Activated T-cell treated with anti-CD3 and anti-CD28 coated beads for 24 hours (primary cell): ENCODE measurements around the gene INPP5A.

Experiments used
- DNase-seq: peaks from one replicate; pipeline ENCODE4 v3.0.0-alpha.2; 2020; ENCODE audit warnings: low read depth

Gene INPP5A

DNA sequence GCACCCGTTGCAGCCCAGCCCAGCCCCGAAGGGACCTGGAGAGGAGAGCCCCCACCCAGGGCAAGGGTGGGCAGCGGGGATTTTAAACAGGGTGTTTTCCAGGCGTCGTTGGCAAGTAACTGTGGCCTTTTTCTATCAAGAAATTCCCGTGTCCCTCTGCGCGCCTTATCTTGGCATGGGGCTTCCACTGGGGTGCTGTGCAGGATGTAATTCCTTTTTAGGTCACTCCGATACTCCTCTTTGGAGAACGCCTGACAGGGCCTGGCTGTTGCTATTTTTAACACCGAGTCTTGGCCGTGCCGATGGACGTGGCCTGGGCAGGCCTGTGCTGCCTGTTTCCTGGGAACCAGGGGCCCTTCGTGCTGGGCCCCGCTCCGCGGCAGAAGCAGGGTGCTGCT, 93.8 kb downstream of the INPP5A start:
- DNase-seq = no peak

DNA sequence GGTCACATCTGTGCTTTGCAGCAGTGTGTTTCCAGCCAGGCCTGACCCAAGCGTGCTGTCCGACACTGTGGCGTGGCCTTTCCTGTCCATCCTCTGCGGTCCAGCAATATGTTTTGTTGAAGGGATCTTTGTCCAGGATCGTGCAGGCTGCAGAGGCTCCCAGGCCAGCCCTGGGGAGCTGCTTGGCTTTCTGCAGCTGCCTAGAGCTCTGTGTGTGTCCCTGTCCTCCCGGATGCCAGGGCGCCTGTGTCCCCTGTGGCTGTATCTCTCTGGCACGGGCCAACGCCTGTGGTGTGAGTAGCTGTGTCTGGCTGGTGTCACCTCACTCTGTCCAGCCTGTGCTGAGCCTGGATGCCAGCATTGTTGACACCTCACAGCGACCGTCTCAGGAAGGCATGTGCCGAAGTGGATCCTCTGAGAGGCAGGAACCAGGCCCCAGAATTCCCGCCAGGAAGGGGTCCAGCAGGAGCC, 94.5 kb downstream of the INPP5A start:
- DNase-seq = no peak

DNA sequence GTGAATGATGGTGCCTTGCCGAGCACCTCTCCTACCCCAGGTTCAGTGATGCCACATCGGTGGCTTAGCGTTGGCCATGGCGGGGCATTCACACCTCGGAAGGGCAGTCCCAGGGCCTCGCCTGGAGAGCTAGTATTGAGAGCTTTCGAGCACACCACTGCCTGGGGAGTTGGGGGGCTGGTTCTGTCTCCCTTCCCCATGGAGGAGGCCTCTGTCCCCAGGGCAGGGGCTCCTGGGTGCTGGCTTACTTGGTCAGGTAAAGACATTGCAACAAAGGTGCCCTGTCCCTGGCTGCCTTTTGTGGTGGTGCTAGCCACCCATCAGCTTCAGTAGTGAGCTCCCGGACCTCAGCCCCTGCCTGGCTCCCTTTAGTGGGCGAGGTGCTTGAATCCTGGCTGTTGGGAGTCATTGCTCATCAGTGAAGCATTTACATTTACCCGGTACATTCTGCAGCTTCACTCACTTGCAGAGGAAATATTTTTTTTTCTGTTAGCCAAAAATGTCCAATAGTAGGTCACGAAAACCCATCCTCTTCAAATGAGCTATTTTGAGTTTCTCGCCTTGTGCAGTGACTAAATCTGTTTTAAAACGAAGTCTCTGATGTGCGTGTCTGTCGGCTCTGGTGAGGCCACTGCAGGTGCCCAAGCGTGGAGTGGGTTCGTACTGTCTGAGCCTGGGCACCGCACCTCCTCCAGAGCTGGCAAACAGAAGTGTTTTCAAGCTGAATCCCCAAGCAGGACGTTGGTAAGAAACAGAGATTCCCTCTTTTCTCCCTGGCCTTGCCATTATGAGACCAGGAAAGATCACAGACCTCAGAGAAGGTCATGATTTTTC, 95.5 kb downstream of the INPP5A start:
- DNase-seq = no peak

DNA sequence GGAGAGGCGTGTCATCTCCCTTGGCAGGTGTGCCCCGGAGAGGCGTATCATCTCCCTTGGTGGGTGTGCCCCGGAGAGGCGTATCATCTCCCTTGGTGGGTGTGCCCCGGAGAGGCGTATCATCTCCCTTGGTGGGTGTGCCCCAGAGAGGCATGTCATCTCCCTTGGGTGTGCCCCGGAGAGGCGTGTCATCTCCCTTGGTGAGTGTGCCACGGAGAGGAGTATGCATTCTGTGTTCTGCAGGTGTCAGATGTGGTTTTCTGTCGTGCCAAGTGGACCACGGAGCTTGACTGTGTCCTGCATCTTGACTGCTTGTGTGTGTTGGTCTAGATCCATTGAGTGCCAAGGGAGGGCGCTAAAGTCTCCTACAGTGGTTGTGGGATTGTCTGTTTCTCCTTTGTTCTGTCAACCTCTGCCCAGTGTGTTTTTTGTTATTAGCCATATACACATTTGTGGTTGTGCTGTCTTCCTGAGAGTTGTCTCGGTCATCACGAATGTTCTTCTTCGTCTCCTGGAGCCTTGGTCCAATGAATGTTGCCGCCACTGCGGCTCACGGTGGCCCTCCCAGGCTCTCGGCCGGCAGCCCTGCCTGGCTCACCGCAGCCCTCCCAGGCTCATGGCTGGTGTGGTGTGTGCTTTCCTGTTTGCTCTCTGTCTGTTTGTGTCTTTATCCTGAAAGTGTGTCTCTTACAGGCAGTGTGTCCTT, 96.8 kb downstream of the INPP5A start:
- no peak for DNase-seq

DNA sequence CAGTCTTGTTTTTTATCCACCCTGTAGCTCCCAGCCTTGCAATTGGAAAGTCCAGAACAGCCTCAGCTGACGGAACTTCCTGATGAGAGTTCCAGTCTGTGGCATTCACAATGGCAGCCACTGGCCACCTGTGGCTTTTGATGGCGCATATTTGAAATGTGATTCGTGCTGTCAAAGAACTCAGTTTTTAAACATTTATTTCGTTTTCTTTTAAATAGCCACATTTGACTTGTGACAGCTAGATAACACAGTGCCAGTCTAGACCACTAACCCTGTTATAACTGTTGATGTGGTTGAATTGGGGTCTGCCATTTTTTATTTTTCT, 97.3 kb downstream of the INPP5A start:
- DNase-seq = no peak

DNA sequence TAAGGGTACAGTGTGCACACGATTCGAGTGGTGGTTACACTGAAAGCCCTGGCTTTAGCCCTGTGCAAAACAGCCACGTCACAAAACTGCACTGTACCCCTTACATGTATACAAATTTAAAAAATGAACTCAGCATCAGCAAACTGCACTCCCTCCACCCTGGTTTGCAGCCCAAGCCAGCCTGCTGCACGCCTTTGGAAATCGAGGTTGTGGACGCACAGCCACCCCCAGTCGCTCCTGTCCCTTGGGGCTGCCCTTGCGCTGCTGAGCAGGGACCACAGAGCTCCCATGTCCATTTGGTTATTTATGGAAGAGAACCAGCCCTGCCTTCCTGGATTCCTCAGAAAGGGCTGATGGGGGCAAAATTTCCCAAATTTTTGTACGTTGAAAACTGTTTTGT, 98.8 kb downstream of the INPP5A start:
- no peak for DNase-seq

DNA sequence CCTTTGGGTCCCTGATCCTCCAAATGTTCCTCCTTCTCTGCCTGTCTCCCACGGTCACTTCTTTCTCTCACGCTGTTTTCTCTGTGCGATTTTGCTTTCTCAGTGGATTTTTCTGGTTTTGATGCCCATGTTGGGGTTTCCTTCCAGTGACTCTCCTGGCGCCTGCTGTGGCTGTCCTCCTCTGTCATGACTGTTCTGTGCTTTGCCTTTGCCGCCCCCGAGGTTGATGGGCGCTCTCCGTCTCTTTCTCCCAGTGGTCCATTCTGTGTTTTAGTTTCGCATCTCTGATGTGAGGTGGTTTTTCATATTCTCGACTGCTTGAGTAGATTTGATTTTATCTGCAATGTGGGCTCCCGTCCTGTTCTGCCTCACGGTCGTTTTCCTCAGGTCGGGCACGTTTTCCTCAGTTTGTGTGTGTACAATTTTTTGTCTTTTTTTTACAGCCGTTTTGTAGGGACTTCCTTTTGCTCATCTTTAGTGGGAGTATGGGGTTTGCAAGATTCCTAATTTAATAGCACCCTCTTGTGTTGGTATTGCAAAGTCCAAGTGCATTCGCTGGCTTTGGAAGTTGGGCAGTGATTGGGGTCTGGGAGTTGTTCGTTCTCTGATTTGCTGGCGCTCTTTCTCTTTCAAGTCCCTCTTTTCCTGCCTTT, 100.0 kb downstream of the INPP5A start:
- peak; percentile 4 for DNase-seq

GRCh38 chr10:132638130-132638515, 100.5 kb downstream of the INPP5A start:
- no peak for DNase-seq

DNA sequence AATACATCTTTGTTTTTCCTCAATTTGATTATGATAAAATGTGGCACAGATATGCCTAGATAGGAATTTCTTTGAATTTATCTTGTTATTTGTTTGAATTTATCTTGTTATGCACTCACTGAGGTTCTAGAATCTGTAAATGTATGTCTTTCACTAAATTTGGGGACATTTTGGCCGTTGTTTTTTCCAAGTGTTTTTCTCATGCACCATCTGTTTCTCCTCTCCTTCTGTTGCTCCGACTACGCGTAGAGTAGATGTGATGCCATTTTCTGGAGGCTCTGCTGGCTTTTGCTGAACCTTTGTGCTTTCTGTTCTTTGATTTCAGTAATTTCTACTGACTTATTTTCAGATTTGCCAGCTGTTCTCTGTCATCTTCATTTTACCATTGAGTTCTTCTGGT, 101.9 kb downstream of the INPP5A start:
- DNase-seq = no peak

DNA sequence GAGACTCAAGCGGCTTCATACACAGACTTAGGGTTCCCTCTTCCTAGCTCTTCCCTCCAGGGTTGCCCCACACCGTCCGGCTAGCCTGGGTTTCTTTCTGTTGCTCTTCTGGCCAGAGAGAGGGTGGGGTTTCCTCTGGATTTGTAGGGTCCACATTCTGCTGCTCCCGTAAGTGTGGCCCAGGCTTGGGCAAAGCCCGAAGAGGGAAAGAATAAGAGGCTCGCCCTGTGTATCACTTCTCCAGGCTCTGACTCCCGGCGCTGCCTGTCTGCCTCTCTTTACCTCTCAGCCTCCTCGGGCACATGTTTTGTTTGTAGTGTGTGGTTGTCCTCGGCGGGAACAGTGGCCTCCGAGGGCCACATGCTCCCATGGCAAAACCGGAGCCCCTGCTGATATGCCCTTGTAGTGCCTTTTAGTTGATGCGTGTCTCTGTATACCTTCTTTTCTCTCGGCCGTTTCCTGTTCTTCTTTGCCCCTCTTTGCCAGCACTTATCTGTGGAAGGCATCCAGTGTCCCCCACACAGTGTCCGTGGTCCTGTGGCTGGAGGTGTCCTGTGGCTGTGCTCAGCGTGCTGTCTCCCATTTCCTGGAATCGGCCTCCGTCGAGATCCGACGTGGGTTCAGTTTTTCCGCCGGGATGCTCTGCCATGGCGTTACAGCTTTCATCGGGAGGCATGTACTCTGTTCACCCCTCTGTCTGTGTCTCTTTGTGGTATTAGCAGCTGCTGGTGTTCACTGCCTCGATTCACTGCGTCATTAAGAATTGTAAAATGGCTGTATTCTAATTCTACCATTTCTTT, 102.9 kb downstream of the INPP5A start:
- DNase-seq = no peak

GRCh38 chr10:132641401-132641800, 103.8 kb downstream of the INPP5A start:
- no peak for DNase-seq

DNA sequence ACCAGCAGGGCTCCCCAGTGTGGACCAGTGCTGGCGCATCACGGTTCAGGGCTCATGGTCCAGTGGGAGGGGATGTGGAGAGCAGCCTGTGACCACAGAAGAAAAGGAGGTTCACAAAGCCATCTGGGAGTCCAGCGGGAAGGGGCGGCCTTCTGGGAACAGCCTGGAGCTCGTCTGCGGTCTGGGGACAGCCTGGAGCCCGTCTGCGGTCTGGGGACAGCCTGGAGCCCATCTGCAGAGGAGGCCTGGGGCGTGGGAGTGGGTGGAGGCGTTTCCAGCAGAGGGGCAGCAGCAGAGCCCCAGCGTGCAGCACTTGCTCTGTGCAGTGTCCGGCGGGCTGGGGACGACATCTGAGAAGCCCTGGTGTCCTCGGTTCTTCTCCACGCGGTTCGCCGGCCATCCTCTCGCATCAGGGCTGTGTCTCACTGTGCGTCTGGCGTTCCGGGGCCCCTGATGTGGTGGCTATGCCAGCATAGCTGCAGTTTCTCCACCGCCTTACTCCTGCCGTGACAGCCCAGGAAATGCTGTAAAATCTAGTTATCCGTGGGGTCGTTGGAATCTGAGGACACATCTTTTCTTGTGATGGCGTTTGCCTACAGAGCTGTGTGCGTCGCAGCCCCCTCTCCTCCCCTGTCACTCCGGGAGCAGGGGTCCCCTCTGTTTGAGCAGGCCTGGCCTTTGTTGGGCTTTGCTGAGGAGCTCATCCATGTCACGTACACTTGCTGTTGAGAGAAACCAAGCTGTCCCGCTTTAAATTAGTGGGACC, 104.6 kb downstream of the INPP5A start:
- DNase-seq = no peak

- DNase-seq = no peak
Measured at GRCh38 chr10:132642732-132643008, 105.1 kb downstream of the INPP5A start.

DNA sequence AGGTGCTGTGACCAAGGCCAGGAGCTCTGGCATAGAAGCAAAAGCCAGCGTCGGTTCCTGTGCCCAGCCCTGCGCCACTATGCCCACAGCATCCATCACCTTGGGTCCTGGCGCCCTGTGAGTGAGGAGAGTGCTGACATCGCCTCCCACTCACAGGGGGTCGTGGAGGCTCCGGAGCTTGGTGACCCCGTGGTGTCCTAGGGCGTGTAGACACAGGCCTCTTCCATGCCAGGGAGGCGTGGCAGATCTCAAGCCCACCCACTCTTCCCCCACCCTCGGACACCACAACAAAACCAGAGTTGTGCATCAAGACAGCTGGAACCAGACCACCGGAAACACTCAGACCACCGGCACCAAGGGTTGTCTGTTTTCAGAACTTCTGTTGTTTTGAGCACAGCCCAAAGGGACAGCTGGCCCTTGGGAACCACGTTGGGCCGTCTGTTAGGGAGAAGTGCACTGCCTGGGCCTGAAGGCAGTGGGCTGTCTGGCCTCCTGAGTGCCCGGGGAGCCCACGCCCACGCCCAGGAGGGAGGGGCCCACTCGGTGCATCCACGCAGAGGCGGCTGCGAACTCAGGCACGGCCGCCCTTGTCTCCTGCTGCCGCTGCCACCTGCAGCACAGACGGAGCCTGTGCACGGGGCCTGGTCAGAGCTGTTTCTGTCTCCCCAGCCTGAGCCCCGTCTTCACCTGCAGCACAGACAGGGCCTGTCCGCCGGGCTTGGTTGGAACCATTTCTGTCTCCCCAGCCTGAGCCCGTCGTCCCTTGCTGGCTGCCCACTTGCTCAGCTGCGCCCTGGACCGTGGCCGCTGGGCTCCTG, 106.3 kb downstream of the INPP5A start:
- no peak for DNase-seq

GRCh38 chr10:132644527-132645246, 107.1 kb downstream of the INPP5A start:
- DNase-seq = no peak

GRCh38 chr10:132645247-132645530, 107.6 kb downstream of the INPP5A start:
- no peak for DNase-seq

DNA sequence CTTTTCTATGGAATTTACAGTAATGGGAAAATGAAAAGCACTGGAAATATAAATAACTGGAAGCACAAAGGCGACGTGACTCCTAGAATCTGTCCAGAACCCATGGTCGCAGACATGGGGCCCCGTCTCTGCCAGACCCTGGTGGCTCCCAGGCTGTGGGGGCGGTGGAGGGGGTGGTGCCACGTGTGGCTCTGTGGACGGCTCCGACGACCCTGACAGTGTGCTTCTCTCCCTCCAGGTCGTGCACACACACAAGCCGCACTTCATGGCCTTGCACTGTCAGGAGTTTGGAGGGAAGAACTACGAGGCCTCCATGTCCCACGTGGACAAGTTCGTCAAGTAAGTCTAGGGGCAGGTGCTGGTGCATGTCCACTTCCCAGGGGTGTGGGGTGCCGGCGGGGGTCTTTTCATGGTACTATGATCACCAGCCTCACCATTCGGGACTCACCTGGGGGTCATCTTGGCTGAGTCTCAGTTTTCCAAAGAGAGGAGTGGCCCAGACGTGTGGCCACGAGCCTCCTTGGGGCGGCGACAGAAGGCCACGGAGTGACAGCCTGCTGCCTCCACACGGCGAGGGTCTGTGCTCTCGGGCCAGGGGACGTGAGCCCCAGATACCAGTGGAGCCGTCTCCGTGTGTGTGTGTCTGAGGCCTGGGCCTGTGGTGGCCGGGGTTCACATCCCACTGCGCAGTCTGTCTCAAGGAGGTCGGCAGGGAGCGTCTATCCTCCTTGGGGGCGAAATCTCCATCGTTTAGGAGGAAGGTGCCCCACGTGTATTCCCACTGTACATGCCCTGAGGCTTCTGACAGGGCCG, 108.2 kb downstream of the INPP5A start:
- DNase-seq = no peak

- no peak for DNase-seq
Measured at GRCh38 chr10:132646443-132647097, 109.0 kb downstream of the INPP5A start.

- no peak for DNase-seq
Measured at GRCh38 chr10:132647424-132647823, 109.8 kb downstream of the INPP5A start.
